Stimulated activated CD4-positive, alpha-beta T cell treated with anti-CD3 and anti-CD28 coated beads, Interleukin-1b, Interleukin-23, amount 100 ng/mL, for 4 hours (primary cell): ENCODE measurements around the gene KCNC3.
A peak's percentile ranks its signal among the peaks of the same experiment; 100 is the strongest.

Source experiments
- DNase-seq, 2 donors: peaks; one replicate each; pipeline ENCODE4 v3.0.0-alpha.2; 2020; ENCODE audit warnings: low read depth in 2 of 2

The KCNC3 gene

GRCh38 chr19:50329146-50329925, at the start of gene KCNC3:
KCNC3 (minus strand) TSS chr19:50329377; CDS start chr19:50329082, 295 bp downstream.
- DNase-seq = peak; percentile 81 to 96

GRCh38 chr19:50378863-50379236, 49.7 kb upstream of the KCNC3 start:
- no peak for DNase-seq

- DNase-seq = no peak
These were observed 49.1 kb upstream of the KCNC3 start for GRCh38 chr19:50378169-50378862.

- no peak for DNase-seq
These were observed 48.3 kb upstream of the KCNC3 start for GRCh38 chr19:50377517-50377916.

- DNase-seq = peak; percentile 41 to 53
These were observed 47.9 kb upstream of the KCNC3 start for GRCh38 chr19:50377051-50377461.

- DNase-seq = peak; percentile 89 to 93
These were observed 47.2 kb upstream of the KCNC3 start, which contains the start of gene NR1H2 for GRCh38 chr19:50376166-50377050. NR1H2 (plus strand) TSS chr19:50376457; CDS start chr19:50377606, 1,149 bp downstream.

- DNase-seq = no peak
These were observed 42.8 kb upstream of the KCNC3 start for GRCh38 chr19:50371914-50372475.

GRCh38 chr19:50368649-50369570, 39.7 kb upstream of the KCNC3 start:
- DNase-seq = peak; percentile 65 to 72

- no peak for DNase-seq
These were observed 36.5 kb upstream of the KCNC3 start, which contains the start of gene NAPSA for GRCh38 chr19:50365434-50366306. NAPSA (minus strand) TSS chr19:50365639; CDS start chr19:50365621, 18 bp downstream.

GRCh38 chr19:50362656-50363424, 33.7 kb upstream of the KCNC3 start:
- no peak for DNase-seq

- no peak for DNase-seq
These were observed 32.8 kb upstream of the KCNC3 start for GRCh38 chr19:50362030-50362412.

GRCh38 chr19:50361290-50362029, 32.3 kb upstream of the KCNC3 start:
- no peak for DNase-seq

GRCh38 chr19:50359328-50359818, 30.2 kb upstream of the KCNC3 start:
- DNase-seq = no peak

- peak; percentile 72 to 74 for DNase-seq
These were observed 29.5 kb upstream of the KCNC3 start for GRCh38 chr19:50358483-50359327.

GRCh38 chr19:50357178-50358100, 28.3 kb upstream of the KCNC3 start:
- peak; percentile 84 to 85 for DNase-seq

- DNase-seq = no peak
These were observed 27.6 kb upstream of the KCNC3 start for GRCh38 chr19:50356691-50357177.
